ENCODE measurements around the gene KIFC3. TPM values are rescaled to one million over a fixed set of nuclear protein-coding genes. Genes with fewer than 3 reads are reported as not detected.

KIFC3 gene
- total and polyA plus RNA-seq, 9 donors, result 4.6 to 54.0 (median 23.8) TPM

GRCh38 chr16:57762365-57763040 lies 39.8 kb downstream of the KIFC3 start:
- no peaks in the 10 kb centered on the region for H3K36me3 ChIP-seq
- 75 to 83% (median 77%) methylated on average over 15 of the region's 15 CpGs for WGBS, 3 donors
- H3K27me3 ChIP-seq, result no peaks in the 10 kb centered on the region
- DNase-seq, result no peak
- H3K9me3 ChIP-seq, result no peaks in the 10 kb centered on the region
- H3K27ac ChIP-seq, result no peak overlapping the region
- no peaks in the 10 kb centered on the region for H3K4me1 ChIP-seq (ENCODE audit: insufficient read depth)
- TF ChIP-seq POLR2A (IDR thresholded peaks at IDR 0.05) (no peak), CTCF (IDR thresholded peaks at IDR 0.05) (no peak), EP300 (IDR thresholded peaks at IDR 0.05) (no peak)
- H3K4me3 ChIP-seq, result no peak overlapping the region
- intact Hi-C loops (cut with DNase I), result no loop called here

GRCh38 chr16:57761957-57762356 lies 40.3 kb downstream of the KIFC3 start:
- Histone ChIP-seq H3K9me3 (no peaks in the 10 kb centered on the region), H3K4me1 (ENCODE audit: insufficient read depth) (no peaks in the 10 kb centered on the region), H3K27ac (no peak overlapping the region), H3K36me3 (no peaks in the 10 kb centered on the region), H3K27me3 (no peaks in the 10 kb centered on the region), H3K4me3 (no peak overlapping the region)
- intact Hi-C loops (cut with DNase I), result no loop called here
- TF ChIP-seq POLR2A (IDR thresholded peaks at IDR 0.05), result no peak
- no peak for TF ChIP-seq EP300 (IDR thresholded peaks at IDR 0.05)
- TF ChIP-seq CTCF (IDR thresholded peaks at IDR 0.05), result no peak
- 90 to 93% (median 93%) methylated on average over 12 of the region's 12 CpGs for WGBS, 3 donors
- no peak for DNase-seq

GRCh38 chr16:57761301-57761700 lies 41.0 kb downstream of the KIFC3 start:
- Histone ChIP-seq H3K27me3 (no peaks in the 10 kb centered on the region), H3K9me3 (no peaks in the 10 kb centered on the region), H3K4me3 (no peak overlapping the region), H3K4me1 (ENCODE audit: insufficient read depth) (no peaks in the 10 kb centered on the region), H3K27ac (no peak overlapping the region), H3K36me3 (no peaks in the 10 kb centered on the region)
- intact Hi-C loops (cut with DNase I), result no loop called here
- TF ChIP-seq EP300 (IDR thresholded peaks at IDR 0.05), result no peak
- no peak for TF ChIP-seq CTCF (IDR thresholded peaks at IDR 0.05)
- TF ChIP-seq POLR2A (IDR thresholded peaks at IDR 0.05), result no peak
- 72 to 81% (median 79%) methylated on average over 9 of the region's 9 CpGs for WGBS, 3 donors
- no peak for DNase-seq

- no peak for TF ChIP-seq CTCF (IDR thresholded peaks at IDR 0.05)
- H3K9me3 ChIP-seq, result no peaks in the 10 kb centered on the region
- H3K36me3 ChIP-seq, result no peaks in the 10 kb centered on the region
- H3K27me3 ChIP-seq, result no peaks in the 10 kb centered on the region
- H3K4me3 ChIP-seq, result no peak overlapping the region
- no peaks in the 10 kb centered on the region for H3K4me1 ChIP-seq (ENCODE audit: insufficient read depth)
- 82 to 88% (median 84%) methylated on average over 34 to 40 of the region's 40 CpGs for WGBS, 3 donors
- no peak for DNase-seq
- H3K27ac ChIP-seq, result no peak overlapping the region
- intact Hi-C loops (cut with DNase I), result no loop called here
Observed at GRCh38 chr16:57760357-57761160, 41.7 kb downstream of the KIFC3 start.
